ENCODE measurements around the gene FBXL17. TPM values are rescaled to one million over a fixed set of nuclear protein-coding genes. Genes with fewer than 3 reads are reported as not detected.

FBXL17 gene
- total and polyA plus RNA-seq, 2 of the 13 experiments (the other 11 are each of a cell fraction or from before 2014, with no cell fraction given) = 3.0 to 7.9 TPM

GRCh38 chr5:107869438-107870115 is 512.3 kb downstream of the FBXL17 start (continued):
- TF ChIP-seq ZBTB39 (CRISPR knock-in tag; IDR thresholded peaks at IDR 0.05) (no peak), POLR2AphosphoS2 (IDR thresholded peaks at IDR 0.05; ENCODE audit: low read depth, low read length) (no peak), ZUFSP (CRISPR knock-in tag; IDR thresholded peaks at IDR 0.05; ENCODE audit: borderline replicate concordance) (no peak), NR2C2 (CRISPR knock-in tag; IDR thresholded peaks at IDR 0.05; ENCODE audit: borderline replicate concordance) (no peak), REL (CRISPR knock-in tag; conservative IDR thresholded peaks at IDR 0.05) (no peak)

GRCh38 chr5:107868650-107869409 is 513.1 kb downstream of the FBXL17 start:
- intact Hi-C loops (cut with micrococcal nuclease; ENCODE audit: unreplicated experiment) (no loop called here), in situ Hi-C loops (cut with HindIII; ENCODE audit: extremely low pct_ligation_motif_present, low pct_unique_long_range_greater_than_20kb) (no loop called here)
- Histone ChIP-seq H3K4me3 (replicated peaks in 1 of 3; ENCODE audit: insufficient read depth in 1 of 3, low read depth in 2 of 3, low read length in 3 of 3) (no peak overlapping the region), H3K79me2 (ENCODE audit: insufficient read depth, low read length) (no peaks in the 10 kb centered on the region), H3K4me2 (ENCODE audit: low read depth, low read length) (no peak overlapping the region), H3K9me3 (ENCODE audit: low read length) (no peaks in the 10 kb centered on the region), H3K9ac (ENCODE audit: insufficient read depth, low read depth, low read length) (no peak overlapping the region), H3K27ac (ENCODE audit: extremely low read length, insufficient read depth, low read length) (no peak overlapping the region), H2AFZ (ENCODE audit: low read length) (no peak overlapping the region), H3K27me3 (ENCODE audit: control insufficient read depth in 1 of 2, insufficient read depth in 2 of 2, low read length in 2 of 2) (no peaks in the 10 kb centered on the region), H3K4me1 (ENCODE audit: insufficient read depth, low read length) (no peaks in the 10 kb centered on the region), H4K20me1 (ENCODE audit: insufficient read depth, low read length) (no peaks in the 10 kb centered on the region), H3K36me3 (replicated peaks in 1 of 2; ENCODE audit: control insufficient read depth in 1 of 2, insufficient read depth in 2 of 2, low read length in 2 of 2) (no peaks in the 10 kb centered on the region)
- ChIA-PET POLR2A (no interaction called here), CTCF (ENCODE audit: low intra/inter-chr PET ratio, low total read pairs) (no interaction called here)
- WGBS (ENCODE audit: low lambda C conversion rate) = 92% methylated on average over 7 of the region's 7 CpGs
- FAIRE-seq = no peak
- no TSS peak for BruUV-seq (replicated peaks)
- no peak for DNase-seq (ENCODE audit: low spot score)
- ATAC-seq = no peak
- TF ChIP-seq SOX13 (IDR thresholded peaks at IDR 0.05) (no peak), SOX13 (CRISPR knock-in tag; conservative IDR thresholded peaks at IDR 0.05 in 1 of 2, IDR thresholded peaks at IDR 0.05 in 1 of 2) (no peak), TBP (CRISPR knock-in tag; IDR thresholded peaks at IDR 0.05) (no peak), MXD3 (CRISPR knock-in tag; IDR thresholded peaks at IDR 0.05) (no peak), TBL1XR1 (IDR thresholded peaks at IDR 0.05; ENCODE audit: borderline replicate concordance, low read length, partially characterized antibody) (no peak), E2F1 (CRISPR knock-in tag; IDR thresholded peaks at IDR 0.05) (no peak), U2AF1 (optimal IDR thresholded peaks at IDR 0.05; ENCODE audit: low read depth, low read length) (no peak), ZBTB33 (CRISPR knock-in tag; IDR thresholded peaks at IDR 0.05) (no peak), SMARCE1 (IDR thresholded peaks at IDR 0.05; ENCODE audit: borderline replicate concordance) (no peak)
